AG04449 (cell line): ENCODE data around the gene RFC2.
"Not testable (repeated sequence)": the region's sequence is repeated elsewhere in the genome, so short reads cannot be mapped to it uniquely, and the experiment has no call there.

Source experiments
- CTCF ChIA-PET: fragments of 350-600 bp; formaldehyde crosslinking; extraction: SDS; loops from one replicate; lab custom pipeline; 2021; ENCODE audit warnings: antibody characterized with exemption; lab: Yijun Ruan, JAX
- POLR2A ChIA-PET: fragments of 400-600, 350-600 bp; formaldehyde crosslinking; extraction: SDS; loops from one replicate; lab custom pipeline; 2020; ENCODE audit warnings: antibody characterized with exemption, inconsistent platforms; lab: Yijun Ruan, JAX
- DNase-seq: peaks from one replicate; pipeline ENCODE4 v3.0.0-alpha.2; 2010; ENCODE audit warnings: low read depth, low spot score
- H3K4me3 ChIP-seq: 2 replicates; pipeline ENCODE4 v1.5.1; 2011; ENCODE audit warnings: low read depth, mild to moderate bottlenecking, control low read depth, low read length
- CTCF ChIP-seq: IDR thresholded peaks from one replicate; pipeline ENCODE4 v1.5.1; 2011; ENCODE audit warnings: mild to moderate bottlenecking, moderate library complexity, low read length, control low read depth, inconsistent platforms; ENCODE audit not compliant: insufficient read depth; ENCODE audit errors: missing control alignments

Gene RFC2

GRCh38 chr7:74202841-74203556 is 51.2 kb downstream of the RFC2 start:
- ChIA-PET CTCF (interaction anchor here (0.9 to 28.2 kb wide), 11 partner anchors 8 to 338 kb away, joined by 3 to 809 read pairs (median 8); no protein-coding TSS in a partner anchor), POLR2A (no interaction called here)
- peak; percentile 62 for TF ChIP-seq CTCF
- no peak overlapping the region for H3K4me3 ChIP-seq
- no peak for DNase-seq

- no peak for TF ChIP-seq CTCF
- DNase-seq, result no peak
- H3K4me3 ChIP-seq, result no peak overlapping the region
- POLR2A ChIA-PET, result interaction anchor here (1.5 kb wide), 1 partner anchor 26 kb away, joined by 4 read pairs; the partner anchor contains the start of gene EIF4H
- CTCF ChIA-PET, result interaction anchor here (1.1 to 28.2 kb wide), 4 partner anchors 8 to 197 kb away, joined by 5 to 809 read pairs (median 14); no protein-coding TSS in a partner anchor
Observed at GRCh38 chr7:74199551-74200355, 54.4 kb downstream of the RFC2 start.

- DNase-seq, result no peak
- ChIA-PET POLR2A (interaction anchor here (0.6 kb wide), 1 partner anchor 62 kb away, joined by 3 read pairs; no protein-coding TSS in a partner anchor), CTCF (interaction anchor here (0.8 to 28.2 kb wide), 6 partner anchors 9 to 199 kb away, joined by 3 to 809 read pairs (median 8); no protein-coding TSS in a partner anchor)
- TF ChIP-seq CTCF, result no peak
- H3K4me3 ChIP-seq, result no peak overlapping the region
Observed at GRCh38 chr7:74197449-74198124, 56.6 kb downstream of the RFC2 start.

- POLR2A ChIA-PET, DNase-seq: not testable (repeated sequence)
- CTCF ChIA-PET, result interaction anchor here (0.8 to 28.2 kb wide), 3 partner anchors 9 to 200 kb away, joined by 4 to 809 read pairs (median 12); no protein-coding TSS in a partner anchor
Observed at GRCh38 chr7:74195968-74196654, 58.1 kb downstream of the RFC2 start.

GRCh38 chr7:74195139-74195860 is 58.9 kb downstream of the RFC2 start:
- DNase-seq, POLR2A ChIA-PET, H3K4me3 ChIP-seq: not testable (repeated sequence)
- CTCF ChIA-PET, result interaction anchor here (1.2 to 5.6 kb wide), 3 partner anchors 9 to 198 kb away, joined by 5 to 81 read pairs (median 5); no protein-coding TSS in a partner anchor

More at GRCh38 chr7:74195968-74196654, 58.1 kb downstream of the RFC2 start:
- H3K4me3 ChIP-seq, result not testable (repeated sequence)

- TF ChIP-seq CTCF, result no peak
- ChIA-PET POLR2A (no interaction called here), CTCF (interaction anchor here (0.8 to 5.6 kb wide), 7 partner anchors 10 to 206 kb away, joined by 3 to 81 read pairs (median 5); no protein-coding TSS in a partner anchor)
- no peak overlapping the region for H3K4me3 ChIP-seq
- DNase-seq, result no peak
Observed at GRCh38 chr7:74194686-74195085, 59.5 kb downstream of the RFC2 start.
